SU-DHL-6 (cell line): Measurements from ENCODE around the gene GLMN.

Source experiments
- H2AFZ ChIP-seq: fragments of 200-600 bp; sonication (generic); 2 replicates; pipeline ENCODE4 v1.6.1; 2014; ENCODE audit warnings: low read depth, mild to moderate bottlenecking, moderate library complexity, mixed read lengths, antibody characterized with exemption, low read length; ENCODE audit not compliant: severe bottlenecking
- H3F3A ChIP-seq: fragments of 200-600 bp; shearing (Covaris generic); 2 replicates; pipeline ENCODE4 v1.6.0; 2016; ENCODE audit warnings: antibody characterized with exemption, mild to moderate bottlenecking; ENCODE audit not compliant: insufficient read depth
- H3K27ac ChIP-seq: fragments of 200-600 bp; sonication (generic); 2 replicates; pipeline ENCODE4 v1.5.1; 2016; ENCODE audit warnings: low read depth, mild to moderate bottlenecking, low read length, moderate library complexity, mixed read lengths
- H3K27me3 ChIP-seq: fragments of 200-600 bp; sonication (generic), shearing (Covaris generic); 2 replicates; pipeline ENCODE4 v1.6.0; 2014; ENCODE audit warnings: mild to moderate bottlenecking, low read length
- H3K36me3 ChIP-seq: fragments of 200-600 bp; sonication (generic); 2 replicates; pipeline ENCODE4 v1.6.1; 2014; ENCODE audit warnings: mild to moderate bottlenecking, low read length, mixed read lengths
- H3K4me2 ChIP-seq: fragments of 300-600, 200-600 bp; shearing (Covaris generic), sonication (generic); 2 replicates; pipeline ENCODE4 v1.6.0; 2014; ENCODE audit warnings: low read length, low read depth, mild to moderate bottlenecking; ENCODE audit not compliant: poor library complexity, severe bottlenecking
- H3K4me3 ChIP-seq: fragments of 200-600 bp; sonication (generic); 2 replicates; pipeline ENCODE4 v1.5.1; 2014; ENCODE audit warnings: antibody characterized with exemption, low read length, mild to moderate bottlenecking, mixed read lengths; ENCODE audit not compliant: insufficient read depth, poor library complexity, severe bottlenecking
- H3K79me2 ChIP-seq: fragments of 200-600 bp; sonication (generic); 2 replicates; pipeline ENCODE4 v1.6.1; 2014; ENCODE audit warnings: mild to moderate bottlenecking, low read length, moderate library complexity; ENCODE audit not compliant: insufficient read depth
- H3K9ac ChIP-seq: fragments of 200-600 bp; sonication (generic); 2 replicates; pipeline ENCODE4 v1.7.0; 2014; ENCODE audit warnings: mild to moderate bottlenecking, low read length
- H3K9me2 ChIP-seq: fragments of 200-600 bp; sonication (generic); replicated peaks from 2 replicates; pipeline ENCODE4 v1.6.1; 2014; ENCODE audit warnings: low read length; ENCODE audit not compliant: insufficient read depth
- H3K9me3 ChIP-seq: fragments of 200-600 bp; sonication (generic); 2 replicates; pipeline ENCODE4 v1.6.1; 2014; ENCODE audit warnings: low read length, mixed read lengths; ENCODE audit not compliant: insufficient read depth
- H4K20me1 ChIP-seq: fragments of 200-600 bp; sonication (generic); 2 replicates; pipeline ENCODE4 v1.6.1; 2014; ENCODE audit warnings: low read depth, mild to moderate bottlenecking, antibody characterized with exemption, low read length, moderate library complexity, mixed read lengths
- EZH2phosphoT487 ChIP-seq: fragments of 200-600 bp; sonication (generic), shearing (Covaris generic); conservative IDR thresholded peaks from 2 replicates; pipeline ENCODE4 v1.6.1; 2018; ENCODE audit warnings: mild to moderate bottlenecking, antibody characterized with exemption, low read length, moderate library complexity, mixed read lengths
- TF ChIP-seq, protein P1 (sequence below): fragments of 200-600 bp; sonication (generic); IDR thresholded peaks from one replicate; pipeline ENCODE4 v1.5.1; 2017; ENCODE audit warnings: antibody characterized with exemption, mild to moderate bottlenecking, low read length, moderate library complexity; ENCODE audit not compliant: insufficient read depth, poor library complexity, severe bottlenecking

GLMN gene

DNA sequence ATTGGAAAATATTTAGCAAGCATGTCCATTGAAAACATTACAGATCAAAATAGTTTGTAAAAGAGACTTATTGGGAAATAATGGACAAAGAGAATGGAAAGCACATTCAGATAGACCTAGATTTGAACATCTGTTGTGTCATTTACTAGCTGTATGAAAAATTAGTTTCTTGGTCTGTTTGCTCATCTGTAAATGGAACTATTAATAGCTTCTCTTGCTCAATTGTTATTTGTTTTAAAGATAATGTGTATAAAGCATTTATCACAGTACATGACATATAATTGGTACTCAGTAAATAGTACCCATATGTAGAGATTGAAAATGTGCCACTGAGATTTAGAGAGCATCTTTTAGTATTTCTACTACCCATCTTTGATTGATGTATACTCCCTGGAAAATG lies 26.0 kb upstream of the GLMN start:
- Histone ChIP-seq H3F3A (no peaks in the 10 kb centered on the region), H3K36me3 (peaks cover 20% of the 10 kb centered on the region)
- TF ChIP-seq, protein P1, sequence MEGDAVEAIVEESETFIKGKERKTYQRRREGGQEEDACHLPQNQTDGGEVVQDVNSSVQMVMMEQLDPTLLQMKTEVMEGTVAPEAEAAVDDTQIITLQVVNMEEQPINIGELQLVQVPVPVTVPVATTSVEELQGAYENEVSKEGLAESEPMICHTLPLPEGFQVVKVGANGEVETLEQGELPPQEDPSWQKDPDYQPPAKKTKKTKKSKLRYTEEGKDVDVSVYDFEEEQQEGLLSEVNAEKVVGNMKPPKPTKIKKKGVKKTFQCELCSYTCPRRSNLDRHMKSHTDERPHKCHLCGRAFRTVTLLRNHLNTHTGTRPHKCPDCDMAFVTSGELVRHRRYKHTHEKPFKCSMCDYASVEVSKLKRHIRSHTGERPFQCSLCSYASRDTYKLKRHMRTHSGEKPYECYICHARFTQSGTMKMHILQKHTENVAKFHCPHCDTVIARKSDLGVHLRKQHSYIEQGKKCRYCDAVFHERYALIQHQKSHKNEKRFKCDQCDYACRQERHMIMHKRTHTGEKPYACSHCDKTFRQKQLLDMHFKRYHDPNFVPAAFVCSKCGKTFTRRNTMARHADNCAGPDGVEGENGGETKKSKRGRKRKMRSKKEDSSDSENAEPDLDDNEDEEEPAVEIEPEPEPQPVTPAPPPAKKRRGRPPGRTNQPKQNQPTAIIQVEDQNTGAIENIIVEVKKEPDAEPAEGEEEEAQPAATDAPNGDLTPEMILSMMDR = no peak
- no peak for TF ChIP-seq EZH2phosphoT487

GRCh38 chr1:92323473-92324453 lies 25.0 kb upstream of the GLMN start:
- H3K9ac ChIP-seq = no peak overlapping the region
- no peaks in the 10 kb centered on the region for H4K20me1 ChIP-seq
- no peak overlapping the region for H3K4me2 ChIP-seq
- no peaks in the 10 kb centered on the region for H3F3A ChIP-seq
- H3K36me3 ChIP-seq = peaks cover 20% of the 10 kb centered on the region
- H3K79me2 ChIP-seq = no peaks in the 10 kb centered on the region
- H3K9me2 ChIP-seq = no peaks in the 10 kb centered on the region
- TF ChIP-seq, protein P1 = no peak
- TF ChIP-seq EZH2phosphoT487 = no peak
- H3K27ac ChIP-seq = no peak overlapping the region
- no peaks in the 10 kb centered on the region for H3K9me3 ChIP-seq
- H3K27me3 ChIP-seq = no peaks in the 10 kb centered on the region
- H3K4me3 ChIP-seq = no peak overlapping the region
- no peak overlapping the region for H2AFZ ChIP-seq

More for the DNA sequence above, 26.0 kb upstream of the GLMN start:
- Histone ChIP-seq H2AFZ (no peak overlapping the region), H3K4me3 (no peak overlapping the region), H3K27me3 (no peaks in the 10 kb centered on the region), H3K9me3 (no peaks in the 10 kb centered on the region), H4K20me1 (no peaks in the 10 kb centered on the region), H3K9me2 (no peaks in the 10 kb centered on the region), H3K79me2 (no peaks in the 10 kb centered on the region), H3K4me2 (no peak overlapping the region), H3K9ac (no peak overlapping the region), H3K27ac (no peak overlapping the region)

DNA sequence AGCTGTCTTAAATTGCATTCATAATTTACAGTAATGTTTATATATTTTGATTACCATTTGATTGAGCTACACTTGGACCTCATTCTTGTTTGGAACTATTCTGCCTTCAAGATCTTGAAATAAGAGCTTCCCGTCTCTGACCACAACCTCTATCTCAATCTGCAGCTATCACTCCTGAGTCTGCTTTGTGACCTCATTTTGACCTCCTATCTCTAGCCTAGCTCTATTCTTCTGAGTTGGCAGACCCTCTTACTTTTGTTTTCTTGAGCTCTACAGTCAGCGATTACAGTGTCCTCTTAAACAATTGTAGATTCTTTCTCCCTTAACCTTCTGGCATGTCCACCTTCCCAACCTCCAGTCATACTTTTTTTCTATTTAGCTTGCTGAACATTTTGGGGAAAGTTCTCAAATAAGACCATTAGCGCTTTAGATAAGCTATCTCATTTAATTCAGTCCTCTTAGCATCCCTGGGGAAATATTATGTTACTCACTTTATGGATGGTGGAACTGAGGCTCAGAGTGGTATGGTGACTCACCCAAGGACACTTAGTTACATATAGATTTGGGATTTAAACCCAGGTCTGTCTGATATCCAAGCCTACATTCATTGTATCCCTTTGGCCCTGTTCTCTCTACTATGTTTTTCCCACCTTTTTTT lies 19.2 kb upstream of the GLMN start:
- H3K27me3 ChIP-seq = no peaks in the 10 kb centered on the region
- no peak overlapping the region for H2AFZ ChIP-seq
- no peaks in the 10 kb centered on the region for H4K20me1 ChIP-seq
- H3K9me3 ChIP-seq = no peaks in the 10 kb centered on the region
- no peaks in the 10 kb centered on the region for H3K79me2 ChIP-seq
- no peak overlapping the region for H3K9ac ChIP-seq
- H3K4me2 ChIP-seq = no peak overlapping the region
- no peak overlapping the region for H3K27ac ChIP-seq
- H3K36me3 ChIP-seq = no peaks in the 10 kb centered on the region
- H3K4me3 ChIP-seq = no peak overlapping the region
- no peak for TF ChIP-seq EZH2phosphoT487
- TF ChIP-seq, protein P1 = no peak
- H3K9me2 ChIP-seq = no peaks in the 10 kb centered on the region
- H3F3A ChIP-seq = no peaks in the 10 kb centered on the region
